AG04449 (cell line): Measurements from ENCODE around the gene NEK10.

Experiments used
- CTCF ChIA-PET: fragments of 350-600 bp; formaldehyde crosslinking; extraction: SDS; loops from one replicate; lab custom pipeline; 2021; ENCODE audit warnings: antibody characterized with exemption; lab: Yijun Ruan, JAX
- POLR2A ChIA-PET: fragments of 400-600, 350-600 bp; formaldehyde crosslinking; extraction: SDS; loops from one replicate; lab custom pipeline; 2020; ENCODE audit warnings: antibody characterized with exemption, inconsistent platforms; lab: Yijun Ruan, JAX
- DNase-seq: peaks from one replicate; pipeline ENCODE4 v3.0.0-alpha.2; 2010; ENCODE audit warnings: low read depth, low spot score
- H3K4me3 ChIP-seq: 2 replicates; pipeline ENCODE4 v1.5.1; 2011; ENCODE audit warnings: low read depth, mild to moderate bottlenecking, control low read depth, low read length
- TF ChIP-seq, protein P1 (sequence below): IDR thresholded peaks from one replicate; pipeline ENCODE4 v1.5.1; 2011; ENCODE audit warnings: mild to moderate bottlenecking, moderate library complexity, low read length, control low read depth, inconsistent platforms; ENCODE audit not compliant: insufficient read depth; ENCODE audit errors: missing control alignments

Gene NEK10

DNA sequence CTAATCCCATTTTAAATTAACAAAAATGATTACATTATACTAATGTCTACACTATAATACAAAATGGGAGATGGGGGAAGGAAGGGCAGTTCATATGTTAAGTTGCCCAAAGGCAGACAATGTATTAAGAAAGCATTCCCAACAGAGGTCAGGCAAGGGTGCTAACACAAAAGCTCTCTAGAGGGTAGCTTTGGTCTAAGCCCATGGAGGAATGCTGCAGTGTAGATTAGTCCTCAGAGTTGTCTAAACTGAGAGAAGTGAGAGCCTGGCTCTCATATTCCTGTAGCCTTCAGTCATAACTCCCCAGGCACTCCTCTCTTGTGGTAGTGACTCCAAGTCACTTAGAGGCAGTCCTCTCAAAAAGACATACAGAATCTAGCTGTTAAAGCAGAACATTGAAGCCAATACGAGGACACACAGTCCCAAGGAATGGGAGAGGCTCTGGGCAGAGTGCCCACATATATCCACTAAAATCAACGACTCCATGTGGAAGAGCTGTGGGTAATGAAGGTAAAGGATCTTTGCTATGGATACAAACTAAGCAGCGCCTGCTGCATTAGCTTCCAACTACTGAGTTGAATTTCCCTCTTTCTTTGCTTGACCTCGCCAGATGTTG is 14.5 kb downstream of the NEK10 start:
- ChIA-PET POLR2A (interaction anchor here (1.2 kb wide), 1 partner anchor 130 kb away, joined by 4 read pairs; the partner anchor contains the start of gene SLC4A7), CTCF (interaction anchor here (1.0 to 1.5 kb wide), 3 partner anchors 12 to 974 kb away, joined by 3 to 4 read pairs (median 4); no protein-coding TSS in a partner anchor)
- no peak for DNase-seq
- no peak overlapping the region for H3K4me3 ChIP-seq
- TF ChIP-seq, protein P1, sequence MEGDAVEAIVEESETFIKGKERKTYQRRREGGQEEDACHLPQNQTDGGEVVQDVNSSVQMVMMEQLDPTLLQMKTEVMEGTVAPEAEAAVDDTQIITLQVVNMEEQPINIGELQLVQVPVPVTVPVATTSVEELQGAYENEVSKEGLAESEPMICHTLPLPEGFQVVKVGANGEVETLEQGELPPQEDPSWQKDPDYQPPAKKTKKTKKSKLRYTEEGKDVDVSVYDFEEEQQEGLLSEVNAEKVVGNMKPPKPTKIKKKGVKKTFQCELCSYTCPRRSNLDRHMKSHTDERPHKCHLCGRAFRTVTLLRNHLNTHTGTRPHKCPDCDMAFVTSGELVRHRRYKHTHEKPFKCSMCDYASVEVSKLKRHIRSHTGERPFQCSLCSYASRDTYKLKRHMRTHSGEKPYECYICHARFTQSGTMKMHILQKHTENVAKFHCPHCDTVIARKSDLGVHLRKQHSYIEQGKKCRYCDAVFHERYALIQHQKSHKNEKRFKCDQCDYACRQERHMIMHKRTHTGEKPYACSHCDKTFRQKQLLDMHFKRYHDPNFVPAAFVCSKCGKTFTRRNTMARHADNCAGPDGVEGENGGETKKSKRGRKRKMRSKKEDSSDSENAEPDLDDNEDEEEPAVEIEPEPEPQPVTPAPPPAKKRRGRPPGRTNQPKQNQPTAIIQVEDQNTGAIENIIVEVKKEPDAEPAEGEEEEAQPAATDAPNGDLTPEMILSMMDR, result no peak

GRCh38 chr3:27354161-27354560 is 15.0 kb downstream of the NEK10 start:
- TF ChIP-seq, protein P1, result no peak
- ChIA-PET POLR2A (interaction anchor here (1.2 kb wide), 1 partner anchor 130 kb away, joined by 4 read pairs; the partner anchor contains the start of gene SLC4A7), CTCF (interaction anchor here (1.2 kb wide), 1 partner anchor 12 kb away, joined by 4 read pairs; no protein-coding TSS in a partner anchor)
- no peak overlapping the region for H3K4me3 ChIP-seq
- no peak for DNase-seq

GRCh38 chr3:27353221-27353620 is 16.0 kb downstream of the NEK10 start:
- POLR2A ChIA-PET, result no interaction called here

GRCh38 chr3:27352047-27352446 is 17.1 kb downstream of the NEK10 start:
- TF ChIP-seq, protein P1, result no peak
- H3K4me3 ChIP-seq, result no peak overlapping the region
- CTCF ChIA-PET, result no interaction called here
- POLR2A ChIA-PET, result no interaction called here
- DNase-seq, result no peak

More at GRCh38 chr3:27353221-27353620, 16.0 kb downstream of the NEK10 start:
- DNase-seq, result peak; percentile 31
- H3K4me3 ChIP-seq, result no peak overlapping the region
- CTCF ChIA-PET, result interaction anchor here (1.2 kb wide), 1 partner anchor 13 kb away, joined by 4 read pairs; no protein-coding TSS in a partner anchor
- TF ChIP-seq, protein P1, result no peak

DNA sequence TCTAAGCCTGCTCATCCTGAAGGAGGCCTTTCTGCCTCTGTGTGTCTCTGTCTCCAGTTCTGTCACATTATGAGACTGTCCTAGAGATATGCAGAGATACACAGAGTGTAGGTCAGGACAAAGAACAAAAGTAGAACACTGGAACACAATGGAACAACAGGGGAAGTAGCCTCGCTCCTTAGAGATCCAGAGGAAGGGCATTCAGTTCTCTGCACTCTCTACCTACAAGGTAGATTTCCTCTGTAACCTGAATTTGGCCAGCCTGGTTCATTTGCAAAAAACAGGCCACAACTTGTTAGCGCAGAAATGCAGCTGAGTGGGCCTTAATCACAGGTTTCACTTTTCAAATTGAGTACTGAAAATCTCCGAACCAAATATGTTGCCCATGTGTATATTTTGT is 19.4 kb downstream of the NEK10 start:
- no peak for DNase-seq
- ChIA-PET CTCF (interaction anchor here (0.8 to 2.0 kb wide), 5 partner anchors 8 to 331 kb away, joined by 3 to 5 read pairs (median 4); partner anchors contain the start of gene SLC4A7), POLR2A (no interaction called here)
- TF ChIP-seq, protein P1, result no peak
- no peak overlapping the region for H3K4me3 ChIP-seq
